Ovary (tissue), 9 donors: ENCODE measurements around the gene KRTAP12-1. TPM values are rescaled to one million over a fixed set of nuclear protein-coding genes. Genes with fewer than 3 reads are reported as not detected.
A peak's percentile ranks its signal among the peaks of the same experiment; 100 is the strongest.

Experiments
- DNase-seq, 5 donors: peaks; one replicate each; pipeline ENCODE4 v3.0.0-alpha.2; 2019 to 2020
- H3K27ac ChIP-seq, 2 donors: fragments of 200-600 bp; one replicate each; pipeline versions ENCODE4 v1.5.1 to v1.8.0; 2019 to 2022
- H3K27me3 ChIP-seq: fragments of 200-600 bp; one replicate; pipeline ENCODE4 v1.8.0; 2022
- H3K36me3 ChIP-seq: fragments of 200-600 bp; sonication (generic); one replicate; pipeline ENCODE4 v1.5.1; 2019
- H3K4me1 ChIP-seq: one replicate; pipeline ENCODE4 v1.8.1; 2013; ENCODE audit warnings: mild to moderate bottlenecking, moderate library complexity; ENCODE audit not compliant: insufficient read depth
- H3K4me3 ChIP-seq: fragments of 200-600 bp; sonication (generic); one replicate; pipeline ENCODE4 v1.5.1; 2017
- H3K9me3 ChIP-seq, 2 donors: fragments of 200-600 bp in 1 of 2; sonication (generic) in 1 of 2; one replicate each; pipeline versions ENCODE4 v1.5.1 to v1.8.1; 2013 to 2019; ENCODE audit warnings: mild to moderate bottlenecking in 1 of 2, moderate library complexity in 1 of 2
- CTCF ChIP-seq, 3 donors: fragments of 450-650 bp in 2 of 3; fragments of 200-600 bp in 1 of 3; IDR thresholded peaks; one replicate each; pipeline versions ENCODE4 v1.5.1 to v1.8.0; 2016 to 2022; ENCODE audit warnings: antibody characterized with exemption in 3 of 3, mild to moderate bottlenecking in 1 of 3
- EP300 ChIP-seq: sonication (generic); formaldehyde crosslinking; IDR thresholded peaks from one replicate; pipeline ENCODE4 v1.6.1; 2017; ENCODE audit warnings: antibody characterized with exemption
- POLR2A ChIP-seq: fragments of 450-650 bp; IDR thresholded peaks from one replicate; pipeline ENCODE4 v1.6.1; 2017; ENCODE audit warnings: antibody characterized with exemption, mild to moderate bottlenecking, moderate library complexity
- WGBS, 3 donors: extraction: QIAGEN DNeasy Blood & Tissue Kit in 1 of 3; methylation state at CpG; one replicate each; pipeline versions ENCODE4 v1.1.5 to v1.1.7; 2013 to 2017; 5-methylcytosine and 5-hydroxymethylcytosine counted together
- intact Hi-C, 4 donors: fragments of 100-400 bp; cut with DNase I; formaldehyde crosslinking; loops; one replicate each; pipeline versions ENCODE4 v1.11.0 to v1.15.1; 2022 to 2023
- polyA plus RNA-seq, 2 donors: library from polyadenylated mRNA; stranded (reverse); fragments of 200-250 nt in 1 of 2; fragments of 350-450 nt in 1 of 2; fragmentation: Illumina TruSeq in 1 of 2; extraction: RNeasy Lipid Tissue Mini Kit (QIAGEN cat#74804) in 1 of 2; gene quantifications; one replicate each; pipeline ENCODE4 v1.2.3, GENCODE V29; 2013 to 2014
- total RNA-seq, 7 donors: library from RNA; depleted of rRNA in 2 of 7; stranded (reverse); fragments of >200 nt in 2 of 7; fragmentation: NEBNext Ultra II Directional in 3 of 7; extraction: Animal tissue kit (Norgen Biotek cat#: 25700) in 3 of 7; gene quantifications; one replicate each; pipeline versions ENCODE4 v1.1.0 to v1.2.4, GENCODE V29; 2016 to 2023
- donor health status: DM: no; HTN: no; CAD: no; lungs with moderate emphysema.
- donor health status: DM: no; HTN: no; CAD: no.
- donor health status: Bipolar disorder and iron deficiency.
- donor health status: DM: yes; HTN: yes; CAD: no.
- donor health status: DM: no; HTN: no; CAD: no.
- donor health status: DM: yes; HTN: yes; CAD: no.

Gene KRTAP12-1
- total and polyA plus RNA-seq, 9 donors, result not detected

- TF ChIP-seq POLR2A (no peak), EP300 (no peak), CTCF (IDR thresholded peaks at IDR 0.05) (no peak)
- Histone ChIP-seq H3K9me3 (peaks cover 0 to 5% of the 10 kb centered on the region in 2 donors), H3K4me3 (no peak overlapping the region), H3K27ac (no peak overlapping the region), H3K36me3 (no peaks in the 10 kb centered on the region), H3K4me1 (no peaks in the 10 kb centered on the region), H3K27me3 (no peaks in the 10 kb centered on the region)
- peak in 2 of 5 donors; percentile 1 to 2 for DNase-seq
- 1 to 8% (median 3%) methylated on average over 20 of the region's 20 CpGs for WGBS, 3 donors
- intact Hi-C loops, result no loop called here
Measured at GRCh38 chr21:44710756-44711326, 28.9 kb upstream of the KRTAP12-1 start.

GRCh38 chr21:44710294-44710665, 28.3 kb upstream of the KRTAP12-1 start:
- peak in 2 of 5 donors; percentile 1 to 13 for DNase-seq
- no peaks in the 10 kb centered on the region for H3K27me3 ChIP-seq
- no peak overlapping the region for H3K27ac ChIP-seq
- no peaks in the 10 kb centered on the region for H3K4me1 ChIP-seq
- H3K36me3 ChIP-seq, result no peaks in the 10 kb centered on the region
- peaks cover 0 to 5% of the 10 kb centered on the region in 2 donors for H3K9me3 ChIP-seq
- TF ChIP-seq EP300, result no peak
- no peak for TF ChIP-seq POLR2A
- no peak for TF ChIP-seq CTCF (IDR thresholded peaks at IDR 0.05)
- WGBS, 3 donors, result 2 to 3% (median 2%) methylated on average over 10 to 17 of the region's 17 CpGs
- intact Hi-C loops, result no loop called here
- no peak overlapping the region for H3K4me3 ChIP-seq

GRCh38 chr21:44709426-44710293, 27.7 kb upstream of the KRTAP12-1 start:
- TF ChIP-seq EP300 (no peak), CTCF (IDR thresholded peaks at IDR 0.05) (no peak), POLR2A (no peak)
- no peaks in the 10 kb centered on the region for H3K27me3 ChIP-seq
- H3K27ac ChIP-seq, result no peak overlapping the region
- peak in 2 of 5 donors; percentile 3 to 17 for DNase-seq
- intact Hi-C loops, result no loop called here
- H3K36me3 ChIP-seq, result no peaks in the 10 kb centered on the region
- WGBS, 3 donors, result 0 to 1% (median 1%) methylated on average over 37 to 45 of the region's 45 CpGs
- H3K9me3 ChIP-seq, result peaks cover 0 to 5% of the 10 kb centered on the region in 2 donors
- no peak overlapping the region for H3K4me3 ChIP-seq
- no peaks in the 10 kb centered on the region for H3K4me1 ChIP-seq

GRCh38 chr21:44708866-44709425, 27.0 kb upstream of the KRTAP12-1 start:
- no peaks in the 10 kb centered on the region for H3K36me3 ChIP-seq
- H3K9me3 ChIP-seq, result peaks cover 0 to 5% of the 10 kb centered on the region in 2 donors
- H3K4me3 ChIP-seq, result no peak overlapping the region
- DNase-seq, result peak in 2 of 5 donors; percentile 3 to 17
- no peaks in the 10 kb centered on the region for H3K27me3 ChIP-seq
- TF ChIP-seq EP300, result no peak
- TF ChIP-seq CTCF (IDR thresholded peaks at IDR 0.05), result no peak
- no peak for TF ChIP-seq POLR2A
- 1 to 4% (median 2%) methylated on average over 16 to 25 of the region's 25 CpGs for WGBS, 3 donors
- H3K4me1 ChIP-seq, result no peaks in the 10 kb centered on the region
- H3K27ac ChIP-seq, result no peak overlapping the region
- intact Hi-C loops, result no loop called here
